GM12878 (cell line): ENCODE results near the gene PVALEF. TPM values are rescaled to one million over a fixed set of nuclear protein-coding genes. Genes with fewer than 3 reads are reported as not detected.
A peak's percentile ranks its signal among the peaks of the same experiment; 100 is the strongest.

Experiments
- ATAC-seq: fragments of 200-7000 bp; cut with Tn5 transposase; 3 replicates; pipeline ENCODE4 v1.9.1; 2020; ENCODE audit warnings: mild to moderate bottlenecking, moderate library complexity
- BruUV-seq: library from RNA; stranded (reverse); fragments of 400-500 nt; replicated peaks from 2 replicates; lab custom pipeline; 2021; lab: Mats Ljungman, UMichigan
- CTCF ChIA-PET: fragments of 300-600 bp; sonication (Branson Sonifier 250); formaldehyde crosslinking; extraction: SDS; loops from one replicate; lab custom pipeline; 2021; ENCODE audit warnings: inconsistent platforms; lab: Yijun Ruan, JAX
- POLR2A ChIA-PET: fragments of 350-600 bp; formaldehyde crosslinking; extraction: SDS; loops from one replicate; lab custom pipeline; 2021; ENCODE audit warnings: inconsistent platforms; lab: Charles Lee
- RAD21 ChIA-PET: fragments of 300-600 bp; sonication (Branson Sonifier 250); formaldehyde crosslinking; loops from one replicate; lab custom pipeline; 2023; ENCODE audit warnings: antibody characterized with exemption; ENCODE audit not compliant: unreplicated experiment; lab: Charles Lee
- SMC1A ChIA-PET: fragments of 300-600 bp; sonication (Branson Sonifier 250); formaldehyde crosslinking; loops from one replicate; lab custom pipeline; 2023; ENCODE audit not compliant: unreplicated experiment, uncharacterized antibody; lab: Charles Lee
- DNase-seq: peaks from one replicate; pipeline ENCODE4 v3.0.0-alpha.2; 2011; ENCODE audit warnings: low read depth, low spot score
- FAIRE-seq: peaks from 3 replicates; lab custom pipeline; 2011; peaks lifted over from hg19 to GRCh38; lab: Jason Lieb, UNC
- H2AFZ ChIP-seq: 2 replicates; pipeline ENCODE4 v1.6.0; 2011; ENCODE audit warnings: low read depth, low read length, control low read depth; ENCODE audit not compliant: control insufficient read depth
- H3K27ac ChIP-seq: 2 replicates; pipeline ENCODE4 v1.5.1; 2011; ENCODE audit warnings: control low read depth; ENCODE audit not compliant: control insufficient read depth, insufficient read depth
- H3K27me3 ChIP-seq, 2 experiments: replicated peaks in 1 of 2; 2 replicates each; pipeline versions ENCODE4 v1.6.0 to v1.6.1; 2011; ENCODE audit warnings: low read length in 1 of 2; ENCODE audit not compliant: control insufficient read depth in 2 of 2, insufficient read depth in 2 of 2
- H3K36me3 ChIP-seq, 2 experiments: 2 replicates each; pipeline ENCODE4 v1.5.1; 2011; ENCODE audit warnings: low read length in 1 of 2; ENCODE audit not compliant: control insufficient read depth in 2 of 2, insufficient read depth in 2 of 2
- H3K4me1 ChIP-seq: 2 replicates; pipeline ENCODE4 v1.6.1; 2011; ENCODE audit warnings: mild to moderate bottlenecking, low read length, moderate library complexity, mixed read lengths; ENCODE audit not compliant: control insufficient read depth, insufficient read depth
- H3K4me2 ChIP-seq: 2 replicates; pipeline ENCODE4 v1.6.0; 2011; ENCODE audit warnings: control low read depth; ENCODE audit not compliant: control insufficient read depth, insufficient read depth
- H3K4me3 ChIP-seq: fragments of 200-600 bp; sonication (generic); 2 replicates; pipeline ENCODE4 v1.5.1; 2016
- H3K79me2 ChIP-seq: 2 replicates; pipeline ENCODE4 v1.6.0; 2011; ENCODE audit warnings: low read length; ENCODE audit not compliant: control insufficient read depth, insufficient read depth
- H3K9ac ChIP-seq: 2 replicates; pipeline ENCODE4 v1.8.0; 2011; ENCODE audit warnings: low read length, control low read depth, mixed read lengths; ENCODE audit not compliant: control insufficient read depth, insufficient read depth
- H3K9me3 ChIP-seq: replicated peaks from 3 replicates; pipeline ENCODE4 v1.5.1; 2011; ENCODE audit warnings: mild to moderate bottlenecking, low read length; ENCODE audit not compliant: control insufficient read depth, insufficient read depth
- H4K20me1 ChIP-seq: 2 replicates; pipeline ENCODE4 v1.6.0; 2011; ENCODE audit not compliant: control insufficient read depth, insufficient read depth
- CEBPB ChIP-seq, 2 experiments: fragments of 150-350 bp in 1 of 2; IDR thresholded peaks; 2 replicates each; pipeline ENCODE4 v1.6.1; 2012 to 2014; ENCODE audit warnings: low read depth in 2 of 2, low read length in 2 of 2, borderline replicate concordance in 1 of 2, inconsistent platforms in 1 of 2
- HDAC6 ChIP-seq: fragments of 200-600 bp; sonication (generic); IDR thresholded peaks from one replicate; pipeline ENCODE4 v1.8.0; 2017; ENCODE audit warnings: antibody characterized with exemption; ENCODE audit not compliant: unreplicated experiment
- RCOR1 ChIP-seq: conservative IDR thresholded peaks from 2 replicates; pipeline ENCODE4 v1.6.1; 2012; ENCODE audit warnings: low read depth, low read length, improper control_type of control experiment
- SMARCA5 ChIP-seq: fragments of 450-650 bp; IDR thresholded peaks from 2 replicates; pipeline ENCODE4 v1.6.1; 2017; ENCODE audit warnings: mild to moderate bottlenecking
- WGBS: methylation state at CpG from one replicate; pipeline ENCODE4 v1.1.6; 2016; ENCODE audit warnings: low lambda C conversion rate; ENCODE audit not compliant: insufficient replicate concordance, insufficient coverage; ENCODE audit errors: missing lambda C conversion rate; 5-methylcytosine and 5-hydroxymethylcytosine counted together
- in situ Hi-C: fragments of 300-500 bp; cut with MboI; formaldehyde crosslinking; loops from 9 replicates; pipeline ENCODE4 v1.14.3; 2018; ENCODE audit warnings: mixed read lengths
- intact Hi-C: fragments of 100-400 bp; cut with micrococcal nuclease; formaldehyde crosslinking; loops from one replicate; pipeline ENCODE4 v1.14.2; 2022; ENCODE audit not compliant: unreplicated experiment
- polyA plus RNA-seq, 11 experiments: library from polyadenylated mRNA; depleted of rRNA in 4 of 11; unstranded in 6 of 11; stranded (reverse) in 5 of 11; fragments of >200 nt; fragmentation: Nextera tagmentation in 4 of 11; fragmentation: Illumina TruSeq in 1 of 11; extraction: Ambion mirVana in 4 of 11; extraction: Trizol in 1 of 11; gene quantifications; 1 replicate in 1 of 11; 2 replicates in 10 of 11; pipeline versions ENCODE4 v1.2.1 to v1.2.3, GENCODE V29; 2011 to 2016; ENCODE audit warnings: inconsistent platforms in 2 of 11, missing spikeins in 2 of 11, low read depth in 1 of 11
- total RNA-seq, 4 experiments: library from RNA; depleted of rRNA in 3 of 4; stranded (reverse); fragments of >200 nt in 3 of 4; fragmentation: Illumina TruSeq in 1 of 4; extraction: Trizol in 1 of 4; gene quantifications; 2 replicates each; pipeline versions ENCODE4 v1.2.1 to v1.2.3, GENCODE V29; 2013 to 2021
- TF ChIP-seq, protein P1 (sequence below): fragments of 450-650 bp; IDR thresholded peaks from 2 replicates; pipeline ENCODE4 v1.6.1; 2014; ENCODE audit warnings: mild to moderate bottlenecking
- TF ChIP-seq, protein P2 (sequence below): fragments of 450-650 bp; IDR thresholded peaks from 2 replicates; pipeline ENCODE4 v1.6.1; 2016; ENCODE audit warnings: mild to moderate bottlenecking, moderate library complexity, borderline replicate concordance
- TF ChIP-seq, protein P3 (sequence below): fragments of 450-650 bp; IDR thresholded peaks from 2 replicates; pipeline ENCODE4 v1.6.1; 2018; ENCODE audit warnings: borderline replicate concordance, mild to moderate bottlenecking; ENCODE audit not compliant: partially characterized antibody

PVALEF gene
- total and polyA plus RNA-seq, 10 of the 15 experiments (the other 5 are each of a cell fraction or from before 2014, with no cell fraction given) = not detected

GRCh38 chr17:81222906-81223761, 57.8 kb downstream of the PVALEF start, which contains the start of gene CEP131:
CEP131 (minus strand) TSS chr17:81222965; CDS start chr17:81220056, 2,909 bp downstream.
- H4K20me1 ChIP-seq = no peaks in the 10 kb centered on the region
- no TSS peak for BruUV-seq
- in situ Hi-C loops = no loop called here
- TF ChIP-seq, protein P1, sequence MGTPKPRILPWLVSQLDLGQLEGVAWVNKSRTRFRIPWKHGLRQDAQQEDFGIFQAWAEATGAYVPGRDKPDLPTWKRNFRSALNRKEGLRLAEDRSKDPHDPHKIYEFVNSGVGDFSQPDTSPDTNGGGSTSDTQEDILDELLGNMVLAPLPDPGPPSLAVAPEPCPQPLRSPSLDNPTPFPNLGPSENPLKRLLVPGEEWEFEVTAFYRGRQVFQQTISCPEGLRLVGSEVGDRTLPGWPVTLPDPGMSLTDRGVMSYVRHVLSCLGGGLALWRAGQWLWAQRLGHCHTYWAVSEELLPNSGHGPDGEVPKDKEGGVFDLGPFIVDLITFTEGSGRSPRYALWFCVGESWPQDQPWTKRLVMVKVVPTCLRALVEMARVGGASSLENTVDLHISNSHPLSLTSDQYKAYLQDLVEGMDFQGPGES = peak; percentile 96
- TF ChIP-seq SMARCA5 (0 out of 2 replicates have a peak, but pooled peaks have one; percentile 13), RCOR1 (no peak), CEBPB (IDR thresholded peaks at IDR 0.05; ENCODE audit: borderline replicate concordance in 1 of 2, low read depth in 2 of 2, low read length in 2 of 2) (0 out of 4 replicates have a peak, but pooled peaks of 1 of the 2 experiments have one; percentile 7), HDAC6 (no peak)
- TF ChIP-seq, protein P2, sequence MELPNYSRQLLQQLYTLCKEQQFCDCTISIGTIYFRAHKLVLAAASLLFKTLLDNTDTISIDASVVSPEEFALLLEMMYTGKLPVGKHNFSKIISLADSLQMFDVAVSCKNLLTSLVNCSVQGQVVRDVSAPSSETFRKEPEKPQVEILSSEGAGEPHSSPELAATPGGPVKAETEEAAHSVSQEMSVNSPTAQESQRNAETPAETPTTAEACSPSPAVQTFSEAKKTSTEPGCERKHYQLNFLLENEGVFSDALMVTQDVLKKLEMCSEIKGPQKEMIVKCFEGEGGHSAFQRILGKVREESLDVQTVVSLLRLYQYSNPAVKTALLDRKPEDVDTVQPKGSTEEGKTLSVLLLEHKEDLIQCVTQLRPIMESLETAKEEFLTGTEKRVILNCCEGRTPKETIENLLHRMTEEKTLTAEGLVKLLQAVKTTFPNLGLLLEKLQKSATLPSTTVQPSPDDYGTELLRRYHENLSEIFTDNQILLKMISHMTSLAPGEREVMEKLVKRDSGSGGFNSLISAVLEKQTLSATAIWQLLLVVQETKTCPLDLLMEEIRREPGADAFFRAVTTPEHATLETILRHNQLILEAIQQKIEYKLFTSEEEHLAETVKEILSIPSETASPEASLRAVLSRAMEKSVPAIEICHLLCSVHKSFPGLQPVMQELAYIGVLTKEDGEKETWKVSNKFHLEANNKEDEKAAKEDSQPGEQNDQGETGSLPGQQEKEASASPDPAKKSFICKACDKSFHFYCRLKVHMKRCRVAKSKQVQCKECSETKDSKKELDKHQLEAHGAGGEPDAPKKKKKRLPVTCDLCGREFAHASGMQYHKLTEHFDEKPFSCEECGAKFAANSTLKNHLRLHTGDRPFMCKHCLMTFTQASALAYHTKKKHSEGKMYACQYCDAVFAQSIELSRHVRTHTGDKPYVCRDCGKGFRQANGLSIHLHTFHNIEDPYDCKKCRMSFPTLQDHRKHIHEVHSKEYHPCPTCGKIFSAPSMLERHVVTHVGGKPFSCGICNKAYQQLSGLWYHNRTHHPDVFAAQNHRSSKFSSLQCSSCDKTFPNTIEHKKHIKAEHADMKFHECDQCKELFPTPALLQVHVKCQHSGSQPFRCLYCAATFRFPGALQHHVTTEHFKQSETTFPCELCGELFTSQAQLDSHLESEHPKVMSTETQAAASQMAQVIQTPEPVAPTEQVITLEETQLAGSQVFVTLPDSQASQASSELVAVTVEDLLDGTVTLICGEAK = no peak
- TF ChIP-seq, protein P3, sequence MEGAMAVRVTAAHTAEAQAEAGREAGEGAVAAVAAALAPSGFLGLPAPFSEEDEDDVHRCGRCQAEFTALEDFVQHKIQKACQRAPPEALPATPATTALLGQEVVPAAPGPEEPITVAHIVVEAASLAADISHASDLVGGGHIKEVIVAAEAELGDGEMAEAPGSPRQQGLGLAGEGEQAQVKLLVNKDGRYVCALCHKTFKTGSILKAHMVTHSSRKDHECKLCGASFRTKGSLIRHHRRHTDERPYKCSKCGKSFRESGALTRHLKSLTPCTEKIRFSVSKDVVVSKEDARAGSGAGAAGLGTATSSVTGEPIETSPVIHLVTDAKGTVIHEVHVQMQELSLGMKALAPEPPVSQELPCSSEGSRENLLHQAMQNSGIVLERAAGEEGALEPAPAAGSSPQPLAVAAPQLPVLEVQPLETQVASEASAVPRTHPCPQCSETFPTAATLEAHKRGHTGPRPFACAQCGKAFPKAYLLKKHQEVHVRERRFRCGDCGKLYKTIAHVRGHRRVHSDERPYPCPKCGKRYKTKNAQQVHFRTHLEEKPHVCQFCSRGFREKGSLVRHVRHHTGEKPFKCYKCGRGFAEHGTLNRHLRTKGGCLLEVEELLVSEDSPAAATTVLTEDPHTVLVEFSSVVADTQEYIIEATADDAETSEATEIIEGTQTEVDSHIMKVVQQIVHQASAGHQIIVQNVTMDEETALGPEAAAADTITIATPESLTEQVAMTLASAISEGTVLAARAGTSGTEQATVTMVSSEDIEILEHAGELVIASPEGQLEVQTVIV = no peak

More at GRCh38 chr17:81222906-81223761, 57.8 kb downstream of the PVALEF start, which contains the start of gene CEP131:
- H3K79me2 ChIP-seq = peaks cover 3% of the 10 kb centered on the region
- H3K36me3 ChIP-seq = no peaks in the 10 kb centered on the region
- H3K9me3 ChIP-seq = no peaks in the 10 kb centered on the region
- peak within 1 kb of the TSS; percentile 43; the same call in 1 of the 2 replicates for H3K27ac ChIP-seq
- WGBS = under 1% methylated on average over 66 of the region's 79 CpGs
- peak within 1 kb of the TSS; percentile 62 for H3K9ac ChIP-seq
- intact Hi-C loops = no loop called here
- ChIA-PET RAD21 (interaction anchor here (0.8 to 1.2 kb wide), 4 partner anchors 16 to 292 kb away, joined by 3 to 18 read pairs (median 4); partner anchors contain the start of genes NDUFAF8 and TEPSIN), POLR2A (interaction anchor here (0.5 to 1.3 kb wide), 3 partner anchors 16 to 765 kb away, joined by 4 to 18 read pairs (median 8); partner anchors contain the start of genes NDUFAF8, SLC38A10 and TEPSIN), SMC1A (interaction anchor here (0.6 to 1.1 kb wide), 3 partner anchors 9 to 262 kb away, joined by 3 read pairs; no protein-coding TSS in a partner anchor), CTCF (interaction anchor here (0.7 to 1.3 kb wide), 5 partner anchors 15 to 121 kb away, joined by 3 read pairs; partner anchors contain the start of genes NDUFAF8 and TEPSIN)
- H3K4me3 ChIP-seq = peak within 1 kb of the TSS; percentile 96
- H3K4me1 ChIP-seq = peaks cover 14% of the 10 kb centered on the region
- ATAC-seq (peak; percentile 99), DNase-seq (peak; percentile 85), FAIRE-seq (peak; percentile 98)
- peak within 1 kb of the TSS; percentile 90 for H2AFZ ChIP-seq
- H3K4me2 ChIP-seq = peak within 1 kb of the TSS; percentile 93
- H3K27me3 ChIP-seq = no peaks in the 10 kb centered on the region
